PC-3 (cell line): Measurements from ENCODE around the gene SLC7A5.

Source experiments
- EZH2phosphoT487 ChIP-seq: fragments of 300-600 bp; sonication (generic); IDR thresholded peaks from 2 replicates; pipeline ENCODE4 v1.6.1; 2018; ENCODE audit warnings: mild to moderate bottlenecking, antibody characterized with exemption, low read length, borderline replicate concordance
- TF ChIP-seq, protein P1 (sequence below): fragments of 300-600 bp; sonication (generic); conservative IDR thresholded peaks from 2 replicates; pipeline ENCODE4 v1.5.1; 2017; ENCODE audit warnings: antibody characterized with exemption, low read depth, mild to moderate bottlenecking, low read length

DNA sequence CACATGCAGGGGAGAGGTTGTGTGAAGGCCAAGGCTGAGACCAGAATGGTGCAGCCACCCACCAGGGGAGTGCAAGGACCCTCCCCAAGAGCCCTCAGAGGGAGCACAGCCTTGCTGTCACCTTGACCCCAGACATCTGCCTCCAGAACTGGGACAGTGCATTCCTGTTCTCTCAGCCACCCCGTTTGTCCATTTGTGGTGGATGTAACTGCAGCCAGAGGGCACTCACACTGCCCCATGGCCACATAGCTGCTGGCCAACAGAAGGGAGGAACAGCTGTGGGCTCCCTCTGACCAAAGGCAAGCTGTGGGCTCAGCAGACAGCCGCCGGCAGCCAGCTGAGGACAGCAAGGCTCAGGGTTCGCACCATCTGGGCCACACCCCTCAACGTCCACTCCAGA, 53.7 kb downstream of the SLC7A5 start:
- TF ChIP-seq, protein P1, sequence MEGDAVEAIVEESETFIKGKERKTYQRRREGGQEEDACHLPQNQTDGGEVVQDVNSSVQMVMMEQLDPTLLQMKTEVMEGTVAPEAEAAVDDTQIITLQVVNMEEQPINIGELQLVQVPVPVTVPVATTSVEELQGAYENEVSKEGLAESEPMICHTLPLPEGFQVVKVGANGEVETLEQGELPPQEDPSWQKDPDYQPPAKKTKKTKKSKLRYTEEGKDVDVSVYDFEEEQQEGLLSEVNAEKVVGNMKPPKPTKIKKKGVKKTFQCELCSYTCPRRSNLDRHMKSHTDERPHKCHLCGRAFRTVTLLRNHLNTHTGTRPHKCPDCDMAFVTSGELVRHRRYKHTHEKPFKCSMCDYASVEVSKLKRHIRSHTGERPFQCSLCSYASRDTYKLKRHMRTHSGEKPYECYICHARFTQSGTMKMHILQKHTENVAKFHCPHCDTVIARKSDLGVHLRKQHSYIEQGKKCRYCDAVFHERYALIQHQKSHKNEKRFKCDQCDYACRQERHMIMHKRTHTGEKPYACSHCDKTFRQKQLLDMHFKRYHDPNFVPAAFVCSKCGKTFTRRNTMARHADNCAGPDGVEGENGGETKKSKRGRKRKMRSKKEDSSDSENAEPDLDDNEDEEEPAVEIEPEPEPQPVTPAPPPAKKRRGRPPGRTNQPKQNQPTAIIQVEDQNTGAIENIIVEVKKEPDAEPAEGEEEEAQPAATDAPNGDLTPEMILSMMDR, result no peak
- TF ChIP-seq EZH2phosphoT487, result no peak
